Measurements from ENCODE around the gene ZBTB22.
A peak's percentile ranks its signal among the peaks of the same experiment; 100 is the strongest.

ZBTB22 gene

GRCh38 chr6:33289784-33290315 is 27.7 kb downstream of the ZBTB22 start:
- Histone ChIP-seq H3K36me3 (ENCODE audit: insufficient read depth) (no peaks in the 10 kb centered on the region; the same call in 1 of the 2 replicates), H3K4me1 (ENCODE audit: low read depth, poor library complexity, severe bottlenecking) (peaks cover 18% of the 10 kb centered on the region), H3K27me3 (ENCODE audit: insufficient read depth, low read depth) (no peaks in the 10 kb centered on the region), H2AFZ (ENCODE audit: low read depth) (peak overlapping the region; percentile 40; the same call in 1 of the 2 replicates), H3K9ac (peak overlapping the region; percentile 40; the same call in 1 of the 2 replicates), H3K27ac (peak overlapping the region; percentile 4; the same call in 1 of the 2 replicates), H3K79me2 (ENCODE audit: insufficient read depth, low read depth) (peaks cover 23% of the 10 kb centered on the region; the same call in 1 of the 2 replicates), H3K4me3 (IDR thresholded peaks at IDR 0.05; ENCODE audit: insufficient read depth, low read depth, low read length) (peak overlapping the region; percentile 22), H3K4me2 (peak overlapping the region; percentile 96), H4K20me1 (ENCODE audit: insufficient read depth) (no peaks in the 10 kb centered on the region)
- no peak for TF ChIP-seq CTCF (conservative IDR thresholded peaks at IDR 0.05; ENCODE audit: low read depth, low read length)

GRCh38 chr6:33288921-33289783 is 28.4 kb downstream of the ZBTB22 start, which contains the start of the genes PFDN6 and WDR46:
Gene PFDN6, plus strand, starts transcription at chr6:33289601. Its CDS starts 256 bp downstream, at chr6:33289857.
Gene WDR46, minus strand, starts transcription at chr6:33289239. Its CDS starts 69 bp downstream, at chr6:33289170.
- peak within 1 kb of the TSS; percentile 40 for H2AFZ ChIP-seq (ENCODE audit: low read depth)
- no peaks in the 10 kb centered on the region for H3K27me3 ChIP-seq (ENCODE audit: insufficient read depth, low read depth)
- TF ChIP-seq CTCF (conservative IDR thresholded peaks at IDR 0.05; ENCODE audit: low read depth, low read length) = no peak
- H3K27ac ChIP-seq = peak within 1 kb of the TSS; percentile 4; the same call in 1 of the 2 replicates
- H3K4me3 ChIP-seq (IDR thresholded peaks at IDR 0.05; ENCODE audit: insufficient read depth, low read depth, low read length) = peak within 1 kb of the TSS; percentile 22
- peak within 1 kb of the TSS; percentile 96 for H3K4me2 ChIP-seq
- peaks cover 18% of the 10 kb centered on the region for H3K4me1 ChIP-seq (ENCODE audit: low read depth, poor library complexity, severe bottlenecking)
- H4K20me1 ChIP-seq (ENCODE audit: insufficient read depth) = no peaks in the 10 kb centered on the region
- H3K36me3 ChIP-seq (ENCODE audit: insufficient read depth) = no peaks in the 10 kb centered on the region; the same call in 1 of the 2 replicates
- peaks cover 23% of the 10 kb centered on the region; the same call in 1 of the 2 replicates for H3K79me2 ChIP-seq (ENCODE audit: insufficient read depth, low read depth)
- peak within 1 kb of the TSS; percentile 40; the same call in 1 of the 2 replicates for H3K9ac ChIP-seq

GRCh38 chr6:33288141-33288920 is 29.2 kb downstream of the ZBTB22 start:
- Histone ChIP-seq H3K27ac (no peak overlapping the region), H3K27me3 (ENCODE audit: insufficient read depth, low read depth) (no peaks in the 10 kb centered on the region), H3K9ac (peak overlapping the region; percentile 40; the same call in 1 of the 2 replicates), H3K4me3 (IDR thresholded peaks at IDR 0.05; ENCODE audit: insufficient read depth, low read depth, low read length) (peak overlapping the region; percentile 22), H3K79me2 (ENCODE audit: insufficient read depth, low read depth) (peaks cover 23% of the 10 kb centered on the region; the same call in 1 of the 2 replicates), H3K4me2 (peak overlapping the region; percentile 96), H2AFZ (ENCODE audit: low read depth) (peak overlapping the region; percentile 40; the same call in 1 of the 2 replicates), H3K36me3 (ENCODE audit: insufficient read depth) (no peaks in the 10 kb centered on the region; the same call in 1 of the 2 replicates), H3K4me1 (ENCODE audit: low read depth, poor library complexity, severe bottlenecking) (peaks cover 18% of the 10 kb centered on the region), H4K20me1 (ENCODE audit: insufficient read depth) (no peaks in the 10 kb centered on the region)
- TF ChIP-seq CTCF (conservative IDR thresholded peaks at IDR 0.05; ENCODE audit: low read depth, low read length) = no peak

All from KMS-11 (cell line).